AG09309 (cell line): ENCODE measurements around the gene HSBP1L1.

Source experiments
- DNase-seq: peaks from one replicate; pipeline ENCODE4 v3.0.0-alpha.2; 2010; ENCODE audit warnings: low read depth
- H3K4me3 ChIP-seq: 2 replicates; pipeline ENCODE4 v1.5.1; 2011; ENCODE audit warnings: mild to moderate bottlenecking, low read depth, low read length, moderate library complexity; ENCODE audit not compliant: control insufficient read depth
- CTCF ChIP-seq: IDR thresholded peaks from 2 replicates; pipeline ENCODE4 v1.5.1; 2011; ENCODE audit warnings: mild to moderate bottlenecking, low read depth, low read length, inconsistent platforms; ENCODE audit not compliant: insufficient read depth, control insufficient read depth; ENCODE audit errors: missing control alignments

The HSBP1L1 gene

GRCh38 chr18:79965119-79965902 lies 868 bp downstream of the HSBP1L1 start:
- no peak for TF ChIP-seq CTCF
- H3K4me3 ChIP-seq: peak overlapping the region; percentile 80
- DNase-seq: no peak

- no peak for TF ChIP-seq CTCF
- no peak overlapping the region for H3K4me3 ChIP-seq
- DNase-seq: no peak
These were observed 6.1 kb downstream of the HSBP1L1 start for GRCh38 chr18:79970419-79971133.

GRCh38 chr18:79971211-79971952 lies 6.9 kb downstream of the HSBP1L1 start:
- no peak overlapping the region for H3K4me3 ChIP-seq
- DNase-seq: no peak
- TF ChIP-seq CTCF: no peak

- no peak for TF ChIP-seq CTCF
These were observed 7.5 kb downstream of the HSBP1L1 start for GRCh38 chr18:79971986-79972385.

GRCh38 chr18:79972720-79973119 lies 8.3 kb downstream of the HSBP1L1 start:
- no peak for TF ChIP-seq CTCF
- H3K4me3 ChIP-seq: no peak overlapping the region
- no peak for DNase-seq

More at GRCh38 chr18:79971986-79972385, 7.5 kb downstream of the HSBP1L1 start:
- DNase-seq: no peak
- H3K4me3 ChIP-seq: no peak overlapping the region

- no peak overlapping the region for H3K4me3 ChIP-seq
- no peak for TF ChIP-seq CTCF
- DNase-seq: no peak
These were observed 9.1 kb downstream of the HSBP1L1 start for GRCh38 chr18:79973517-79973916.
